Tibial nerve (tissue), 4 donors: ENCODE measurements around the gene TCHHL1.

Experiments used
- CTCF ChIP-seq, 5 experiments: fragments of 200-600 bp in 3 of 5; fragments of 450-650 bp in 2 of 5; sonication (generic) in 3 of 5; IDR thresholded peaks; one replicate each; pipeline ENCODE4 v1.5.1; 2016 to 2019; ENCODE audit warnings: antibody characterized with exemption in 5 of 5, mild to moderate bottlenecking in 3 of 5, moderate library complexity in 2 of 5
- EP300 ChIP-seq, 2 donors: sonication (generic); formaldehyde crosslinking; IDR thresholded peaks; one replicate each; pipeline ENCODE4 v1.6.1; 2017; ENCODE audit warnings: antibody characterized with exemption in 2 of 2, mild to moderate bottlenecking in 1 of 2
- POLR2A ChIP-seq, 2 donors: fragments of 450-650 bp; IDR thresholded peaks; one replicate each; pipeline ENCODE4 v1.6.1; 2017; ENCODE audit warnings: antibody characterized with exemption in 2 of 2, mild to moderate bottlenecking in 2 of 2, moderate library complexity in 2 of 2

DNA sequence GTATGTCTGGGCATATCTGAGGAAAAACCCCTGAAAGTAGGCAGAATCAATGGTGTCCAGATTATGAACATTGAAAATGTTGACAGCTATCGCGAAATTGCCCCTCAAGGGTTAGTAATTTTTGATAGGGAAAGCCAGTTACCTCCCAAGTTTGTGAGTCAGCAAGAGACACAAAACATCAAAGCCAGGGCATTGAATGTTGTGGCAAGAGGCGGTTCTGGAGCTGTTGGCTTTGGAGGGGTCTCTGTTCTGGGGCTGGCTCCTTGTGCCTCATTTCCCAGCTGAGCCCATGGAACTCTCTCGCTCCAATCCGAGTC is 41.5 kb downstream of the TCHHL1 start:
- TF ChIP-seq CTCF (IDR thresholded peaks at IDR 0.05) (no peak), POLR2A (IDR thresholded peaks at IDR 0.05) (no peak), EP300 (IDR thresholded peaks at IDR 0.05) (no peak)
